ENCODE data around the gene TRIL.

Gene TRIL

DNA sequence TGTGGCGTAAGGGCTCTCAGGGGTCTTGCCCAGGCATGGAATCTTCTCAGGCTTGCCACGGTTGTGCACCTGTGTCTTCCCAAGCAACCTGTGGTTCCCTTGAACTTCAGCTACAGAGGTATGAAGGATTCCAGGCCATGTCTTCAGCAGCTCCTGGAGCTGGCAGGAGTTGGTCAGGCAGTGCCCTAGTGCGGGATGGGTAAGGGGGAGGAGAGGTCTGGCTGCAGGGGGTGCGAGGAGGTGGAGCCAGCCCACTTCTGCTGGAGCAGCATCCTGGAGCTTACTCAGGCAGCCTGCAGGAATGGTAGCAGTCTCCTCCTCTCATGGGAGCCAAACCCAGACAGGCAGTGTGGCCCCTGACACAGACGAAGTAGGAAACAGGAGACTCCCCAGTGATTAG, 3.8 kb upstream of the TRIL start:
- no peaks in the 10 kb centered on the region for H3K36me3 ChIP-seq (ENCODE audit: control insufficient read depth in 2 of 2, insufficient read depth in 1 of 2, low read length in 2 of 2)
- TF ChIP-seq, protein P1, sequence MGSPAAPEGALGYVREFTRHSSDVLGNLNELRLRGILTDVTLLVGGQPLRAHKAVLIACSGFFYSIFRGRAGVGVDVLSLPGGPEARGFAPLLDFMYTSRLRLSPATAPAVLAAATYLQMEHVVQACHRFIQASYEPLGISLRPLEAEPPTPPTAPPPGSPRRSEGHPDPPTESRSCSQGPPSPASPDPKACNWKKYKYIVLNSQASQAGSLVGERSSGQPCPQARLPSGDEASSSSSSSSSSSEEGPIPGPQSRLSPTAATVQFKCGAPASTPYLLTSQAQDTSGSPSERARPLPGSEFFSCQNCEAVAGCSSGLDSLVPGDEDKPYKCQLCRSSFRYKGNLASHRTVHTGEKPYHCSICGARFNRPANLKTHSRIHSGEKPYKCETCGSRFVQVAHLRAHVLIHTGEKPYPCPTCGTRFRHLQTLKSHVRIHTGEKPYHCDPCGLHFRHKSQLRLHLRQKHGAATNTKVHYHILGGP (tag by site-specific recombination; IDR thresholded peaks at IDR 0.05), result no peak
- TF ChIP-seq BCL11B (tag by site-specific recombination; IDR thresholded peaks at IDR 0.05; ENCODE audit: low read depth), result no peak
- no peak for TF ChIP-seq ZBTB20 (tag by site-specific recombination; IDR thresholded peaks at IDR 0.05)
- TF ChIP-seq, protein P2, sequence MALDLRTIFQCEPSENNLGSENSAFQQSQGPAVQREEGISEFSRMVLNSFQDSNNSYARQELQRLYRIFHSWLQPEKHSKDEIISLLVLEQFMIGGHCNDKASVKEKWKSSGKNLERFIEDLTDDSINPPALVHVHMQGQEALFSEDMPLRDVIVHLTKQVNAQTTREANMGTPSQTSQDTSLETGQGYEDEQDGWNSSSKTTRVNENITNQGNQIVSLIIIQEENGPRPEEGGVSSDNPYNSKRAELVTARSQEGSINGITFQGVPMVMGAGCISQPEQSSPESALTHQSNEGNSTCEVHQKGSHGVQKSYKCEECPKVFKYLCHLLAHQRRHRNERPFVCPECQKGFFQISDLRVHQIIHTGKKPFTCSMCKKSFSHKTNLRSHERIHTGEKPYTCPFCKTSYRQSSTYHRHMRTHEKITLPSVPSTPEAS (tag by site-specific recombination; IDR thresholded peaks at IDR 0.05), result no peak
- TF ChIP-seq ZNF416 (tag by site-specific recombination; IDR thresholded peaks at IDR 0.05), result no peak
- TF ChIP-seq ZNF621 (tag by site-specific recombination; IDR thresholded peaks at IDR 0.05), result no peak
- no peak for TF ChIP-seq KLF16 (tag by site-specific recombination; IDR thresholded peaks at IDR 0.05)
- no peak for TF ChIP-seq ZFP37 (tag by site-specific recombination; IDR thresholded peaks at IDR 0.05)
- TF ChIP-seq ZXDB (tag by site-specific recombination; IDR thresholded peaks at IDR 0.05), result no peak
- TF ChIP-seq HOXD13 (CRISPR knock-in tag; IDR thresholded peaks at IDR 0.05; ENCODE audit: borderline replicate concordance), result no peak
- TF ChIP-seq ZNF473 (tag by site-specific recombination; IDR thresholded peaks at IDR 0.05), result no peak
- TF ChIP-seq ZNF624 (tag by site-specific recombination; IDR thresholded peaks at IDR 0.05), result no peak
- no peak for TF ChIP-seq ZNF707 (tag by site-specific recombination; IDR thresholded peaks at IDR 0.05)
- TF ChIP-seq, protein P3, sequence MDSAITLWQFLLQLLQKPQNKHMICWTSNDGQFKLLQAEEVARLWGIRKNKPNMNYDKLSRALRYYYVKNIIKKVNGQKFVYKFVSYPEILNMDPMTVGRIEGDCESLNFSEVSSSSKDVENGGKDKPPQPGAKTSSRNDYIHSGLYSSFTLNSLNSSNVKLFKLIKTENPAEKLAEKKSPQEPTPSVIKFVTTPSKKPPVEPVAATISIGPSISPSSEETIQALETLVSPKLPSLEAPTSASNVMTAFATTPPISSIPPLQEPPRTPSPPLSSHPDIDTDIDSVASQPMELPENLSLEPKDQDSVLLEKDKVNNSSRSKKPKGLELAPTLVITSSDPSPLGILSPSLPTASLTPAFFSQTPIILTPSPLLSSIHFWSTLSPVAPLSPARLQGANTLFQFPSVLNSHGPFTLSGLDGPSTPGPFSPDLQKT (IDR thresholded peaks at IDR 0.05; ENCODE audit: borderline replicate concordance, low read depth, low read length), result no peak
- TF ChIP-seq, protein P4, sequence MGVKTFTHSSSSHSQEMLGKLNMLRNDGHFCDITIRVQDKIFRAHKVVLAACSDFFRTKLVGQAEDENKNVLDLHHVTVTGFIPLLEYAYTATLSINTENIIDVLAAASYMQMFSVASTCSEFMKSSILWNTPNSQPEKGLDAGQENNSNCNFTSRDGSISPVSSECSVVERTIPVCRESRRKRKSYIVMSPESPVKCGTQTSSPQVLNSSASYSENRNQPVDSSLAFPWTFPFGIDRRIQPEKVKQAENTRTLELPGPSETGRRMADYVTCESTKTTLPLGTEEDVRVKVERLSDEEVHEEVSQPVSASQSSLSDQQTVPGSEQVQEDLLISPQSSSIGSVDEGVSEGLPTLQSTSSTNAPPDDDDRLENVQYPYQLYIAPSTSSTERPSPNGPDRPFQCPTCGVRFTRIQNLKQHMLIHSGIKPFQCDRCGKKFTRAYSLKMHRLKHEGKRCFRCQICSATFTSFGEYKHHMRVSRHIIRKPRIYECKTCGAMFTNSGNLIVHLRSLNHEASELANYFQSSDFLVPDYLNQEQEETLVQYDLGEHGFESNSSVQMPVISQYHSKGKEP (tag by site-specific recombination; IDR thresholded peaks at IDR 0.05), result no peak
- TF ChIP-seq, protein P5, sequence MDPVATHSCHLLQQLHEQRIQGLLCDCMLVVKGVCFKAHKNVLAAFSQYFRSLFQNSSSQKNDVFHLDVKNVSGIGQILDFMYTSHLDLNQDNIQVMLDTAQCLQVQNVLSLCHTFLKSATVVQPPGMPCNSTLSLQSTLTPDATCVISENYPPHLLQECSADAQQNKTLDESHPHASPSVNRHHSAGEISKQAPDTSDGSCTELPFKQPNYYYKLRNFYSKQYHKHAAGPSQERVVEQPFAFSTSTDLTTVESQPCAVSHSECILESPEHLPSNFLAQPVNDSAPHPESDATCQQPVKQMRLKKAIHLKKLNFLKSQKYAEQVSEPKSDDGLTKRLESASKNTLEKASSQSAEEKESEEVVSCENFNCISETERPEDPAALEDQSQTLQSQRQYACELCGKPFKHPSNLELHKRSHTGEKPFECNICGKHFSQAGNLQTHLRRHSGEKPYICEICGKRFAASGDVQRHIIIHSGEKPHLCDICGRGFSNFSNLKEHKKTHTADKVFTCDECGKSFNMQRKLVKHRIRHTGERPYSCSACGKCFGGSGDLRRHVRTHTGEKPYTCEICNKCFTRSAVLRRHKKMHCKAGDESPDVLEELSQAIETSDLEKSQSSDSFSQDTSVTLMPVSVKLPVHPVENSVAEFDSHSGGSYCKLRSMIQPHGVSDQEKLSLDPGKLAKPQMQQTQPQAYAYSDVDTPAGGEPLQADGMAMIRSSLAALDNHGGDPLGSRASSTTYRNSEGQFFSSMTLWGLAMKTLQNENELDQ (tag by site-specific recombination; IDR thresholded peaks at IDR 0.05; ENCODE audit: low read depth), result no peak
- no peak for TF ChIP-seq ZNF16 (tag by site-specific recombination; IDR thresholded peaks at IDR 0.05; ENCODE audit: low read depth)
- no peak for TF ChIP-seq ZNF140 (tag by site-specific recombination; IDR thresholded peaks at IDR 0.05)
- no peak overlapping the region for H3K4me3 ChIP-seq (ENCODE audit: low read depth, low read length)
- no peaks in the 10 kb centered on the region for H3K4me1 ChIP-seq (ENCODE audit: control insufficient read depth, insufficient read depth, low read length)
- CTCF ChIA-PET, result interaction anchor here (0.6 to 1.8 kb wide), 5 partner anchors 39 to 1912 kb away, joined by 3 to 7 read pairs (median 3); no protein-coding TSS in a partner anchor
- H3K9me3 ChIP-seq (ENCODE audit: control insufficient read depth, insufficient read depth, low read depth, low read length), result no peaks in the 10 kb centered on the region
- POLR2A ChIA-PET, result no interaction called here
- no peak overlapping the region for H3K27ac ChIP-seq (ENCODE audit: extremely low read depth, low read depth, low read length)

Measured in HEK293 (cell line).